ENCODE data around the gene CHGA.

The CHGA gene

DNA sequence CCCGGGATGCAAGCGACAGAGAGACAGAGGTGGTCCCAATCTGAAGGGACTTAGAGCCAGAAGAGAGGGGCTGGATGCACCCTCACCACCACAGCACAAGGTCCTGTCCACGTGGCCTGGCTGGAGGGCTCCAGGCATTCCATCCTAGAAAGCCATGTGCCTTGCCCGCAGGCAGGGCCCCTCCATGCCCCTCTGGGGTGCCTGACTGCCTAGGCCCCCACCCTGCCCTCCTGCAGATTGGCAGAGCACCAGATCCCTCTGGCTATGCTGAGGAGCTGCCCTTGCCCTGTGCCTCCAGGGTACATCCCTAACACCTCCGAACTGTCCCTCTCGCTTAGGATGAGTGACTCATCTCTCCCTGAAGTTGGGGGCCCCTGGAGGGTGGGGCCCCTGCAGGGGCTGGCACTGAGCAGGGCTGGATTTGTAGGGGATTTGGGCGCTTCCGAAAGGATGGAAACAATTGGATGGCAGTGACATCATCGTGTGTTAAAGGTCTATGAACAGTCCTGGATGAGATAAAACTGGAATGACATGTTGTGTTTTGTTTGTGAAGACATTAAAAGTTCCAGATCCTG lies 50.9 kb downstream of the CHGA start:
- no peak for DNase-seq (ENCODE audit: low read depth)
- TF ChIP-seq MYC (IDR thresholded peaks at IDR 0.05; ENCODE audit: low read depth, low read length) (no peak), POLR2A (IDR thresholded peaks at IDR 0.05; ENCODE audit: extremely low read depth, insufficient read length) (no peak)
- TF ChIP-seq, protein P1, sequence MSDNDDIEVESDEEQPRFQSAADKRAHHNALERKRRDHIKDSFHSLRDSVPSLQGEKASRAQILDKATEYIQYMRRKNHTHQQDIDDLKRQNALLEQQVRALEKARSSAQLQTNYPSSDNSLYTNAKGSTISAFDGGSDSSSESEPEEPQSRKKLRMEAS (IDR thresholded peaks at IDR 0.05; ENCODE audit: low read depth, low read length), result no peak
- TF ChIP-seq, protein P2, sequence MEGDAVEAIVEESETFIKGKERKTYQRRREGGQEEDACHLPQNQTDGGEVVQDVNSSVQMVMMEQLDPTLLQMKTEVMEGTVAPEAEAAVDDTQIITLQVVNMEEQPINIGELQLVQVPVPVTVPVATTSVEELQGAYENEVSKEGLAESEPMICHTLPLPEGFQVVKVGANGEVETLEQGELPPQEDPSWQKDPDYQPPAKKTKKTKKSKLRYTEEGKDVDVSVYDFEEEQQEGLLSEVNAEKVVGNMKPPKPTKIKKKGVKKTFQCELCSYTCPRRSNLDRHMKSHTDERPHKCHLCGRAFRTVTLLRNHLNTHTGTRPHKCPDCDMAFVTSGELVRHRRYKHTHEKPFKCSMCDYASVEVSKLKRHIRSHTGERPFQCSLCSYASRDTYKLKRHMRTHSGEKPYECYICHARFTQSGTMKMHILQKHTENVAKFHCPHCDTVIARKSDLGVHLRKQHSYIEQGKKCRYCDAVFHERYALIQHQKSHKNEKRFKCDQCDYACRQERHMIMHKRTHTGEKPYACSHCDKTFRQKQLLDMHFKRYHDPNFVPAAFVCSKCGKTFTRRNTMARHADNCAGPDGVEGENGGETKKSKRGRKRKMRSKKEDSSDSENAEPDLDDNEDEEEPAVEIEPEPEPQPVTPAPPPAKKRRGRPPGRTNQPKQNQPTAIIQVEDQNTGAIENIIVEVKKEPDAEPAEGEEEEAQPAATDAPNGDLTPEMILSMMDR (IDR thresholded peaks at IDR 0.05; ENCODE audit: low read depth, low read length), result no peak
- H3K4me3 ChIP-seq (ENCODE audit: low read depth, low read length), result no peak overlapping the region

- H3K4me3 ChIP-seq (ENCODE audit: low read depth, low read length), result no peak overlapping the region
- TF ChIP-seq, protein P2 (IDR thresholded peaks at IDR 0.05; ENCODE audit: low read depth, low read length), result no peak
- TF ChIP-seq, protein P1 (IDR thresholded peaks at IDR 0.05; ENCODE audit: low read depth, low read length), result no peak
- TF ChIP-seq POLR2A (IDR thresholded peaks at IDR 0.05; ENCODE audit: extremely low read depth, insufficient read length) (no peak), MYC (IDR thresholded peaks at IDR 0.05; ENCODE audit: low read depth, low read length) (no peak)
- DNase-seq (ENCODE audit: low read depth), result no peak
Observed at GRCh38 chr14:92974541-92975345, 51.8 kb downstream of the CHGA start.

GRCh38 chr14:92976268-92976667 lies 53.3 kb downstream of the CHGA start:
- no peak for DNase-seq (ENCODE audit: low read depth)
- no peak overlapping the region for H3K4me3 ChIP-seq (ENCODE audit: low read depth, low read length)
- TF ChIP-seq, protein P1 (IDR thresholded peaks at IDR 0.05; ENCODE audit: low read depth, low read length), result no peak
- no peak for TF ChIP-seq POLR2A (IDR thresholded peaks at IDR 0.05; ENCODE audit: extremely low read depth, insufficient read length)
- no peak for TF ChIP-seq MYC (IDR thresholded peaks at IDR 0.05; ENCODE audit: low read depth, low read length)
- TF ChIP-seq, protein P2 (IDR thresholded peaks at IDR 0.05; ENCODE audit: low read depth, low read length), result no peak

- TF ChIP-seq, protein P1 (IDR thresholded peaks at IDR 0.05; ENCODE audit: low read depth, low read length), result no peak
- TF ChIP-seq, protein P2 (IDR thresholded peaks at IDR 0.05; ENCODE audit: low read depth, low read length), result no peak
- TF ChIP-seq MYC (IDR thresholded peaks at IDR 0.05; ENCODE audit: low read depth, low read length) (no peak), POLR2A (IDR thresholded peaks at IDR 0.05; ENCODE audit: extremely low read depth, insufficient read length) (no peak)
- DNase-seq (ENCODE audit: low read depth), result no peak
- no peak overlapping the region for H3K4me3 ChIP-seq (ENCODE audit: low read depth, low read length)
Observed at GRCh38 chr14:92978229-92979021, 55.5 kb downstream of the CHGA start.

GRCh38 chr14:92980866-92981265 lies 57.9 kb downstream of the CHGA start:
- TF ChIP-seq, protein P2 (IDR thresholded peaks at IDR 0.05; ENCODE audit: low read depth, low read length), result no peak
- TF ChIP-seq, protein P1 (IDR thresholded peaks at IDR 0.05; ENCODE audit: low read depth, low read length), result no peak
- TF ChIP-seq POLR2A (IDR thresholded peaks at IDR 0.05; ENCODE audit: extremely low read depth, insufficient read length) (no peak), MYC (IDR thresholded peaks at IDR 0.05; ENCODE audit: low read depth, low read length) (no peak)
- no peak overlapping the region for H3K4me3 ChIP-seq (ENCODE audit: low read depth, low read length)
- no peak for DNase-seq (ENCODE audit: low read depth)
